ENCODE results near the gene TMEM187. TPM values are rescaled to one million over a fixed set of nuclear protein-coding genes. Genes with fewer than 3 reads are reported as not detected.

TMEM187 gene
- total RNA-seq, 1 donor = 5.2 TPM

DNA sequence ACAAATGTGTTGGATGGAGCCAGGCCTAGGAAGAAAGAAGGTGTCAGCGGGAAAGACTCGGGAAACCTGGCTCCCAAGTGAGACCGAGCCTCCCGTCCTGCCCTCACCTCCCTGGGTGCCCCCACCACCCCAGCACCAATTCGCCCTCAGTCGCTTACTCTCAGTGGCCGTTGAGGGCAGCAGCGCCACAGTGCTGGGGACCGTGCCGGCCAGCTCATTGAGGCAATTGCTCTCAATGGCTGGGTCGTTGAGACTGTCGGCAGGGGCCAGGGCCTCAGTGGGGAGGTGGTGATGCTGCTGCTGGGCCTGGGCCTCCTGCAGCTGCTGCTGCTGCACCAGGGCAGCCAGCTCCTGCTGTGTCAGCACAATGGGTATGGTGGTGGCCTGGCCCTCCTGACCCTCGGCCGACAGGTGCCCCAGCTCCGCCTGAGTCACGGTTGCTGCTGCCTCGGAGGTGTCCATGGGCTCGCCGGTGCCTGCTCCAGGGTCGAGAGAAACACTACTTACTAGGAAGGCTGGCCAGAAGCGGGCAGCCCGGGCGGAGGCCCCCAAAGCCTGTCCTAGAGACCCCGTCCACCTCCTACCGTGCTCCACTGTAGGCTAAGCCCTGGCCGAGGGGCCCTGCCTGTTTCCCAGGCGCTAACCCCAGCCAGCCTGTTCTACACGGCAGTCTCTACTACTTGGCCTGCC, 20.7 kb upstream of the TMEM187 start:
- no peak for TF ChIP-seq CTCF (IDR thresholded peaks at IDR 0.05; ENCODE audit: insufficient read depth, low read depth, low read length)
- DNase-seq (ENCODE audit: low read depth) = no peak
- H3K4me3 ChIP-seq (ENCODE audit: low read depth, low read length) = no peak overlapping the region

- TF ChIP-seq CTCF (IDR thresholded peaks at IDR 0.05; ENCODE audit: insufficient read depth, low read depth, low read length) = no peak
- no peak for DNase-seq (ENCODE audit: low read depth)
- H3K4me3 ChIP-seq (ENCODE audit: low read depth, low read length) = no peak overlapping the region
Measured at GRCh38 chrX:153952373-153953026, 20.1 kb upstream of the TMEM187 start.

DNA sequence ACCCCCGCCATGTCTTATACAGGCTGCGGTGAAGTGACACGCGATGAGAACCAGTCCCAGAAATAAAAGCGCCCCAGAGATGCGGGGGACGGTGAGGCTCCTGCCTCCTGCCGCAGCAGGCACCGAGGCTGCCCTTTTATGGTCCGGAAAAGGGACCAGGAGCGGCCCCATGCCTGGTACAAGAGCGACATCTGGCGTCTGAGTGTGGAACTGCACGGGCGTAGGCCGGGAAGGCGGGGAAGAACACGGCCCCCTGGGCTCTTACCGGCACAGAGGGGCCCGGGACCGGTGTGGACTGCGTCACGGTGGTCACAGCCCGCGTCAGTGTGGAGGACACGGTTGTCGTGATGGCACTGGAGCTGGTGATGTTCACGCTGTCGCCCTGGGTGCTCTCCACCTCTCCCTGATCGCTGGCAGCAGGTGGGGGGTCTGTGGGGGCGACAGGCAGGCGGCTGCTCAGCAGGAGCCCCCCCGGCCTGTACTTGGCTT, 19.2 kb upstream of the TMEM187 start:
- no peak overlapping the region for H3K4me3 ChIP-seq (ENCODE audit: low read depth, low read length)
- TF ChIP-seq CTCF (IDR thresholded peaks at IDR 0.05; ENCODE audit: insufficient read depth, low read depth, low read length) = peak; percentile 88
- DNase-seq (ENCODE audit: low read depth) = peak; percentile 57

- no peak for TF ChIP-seq CTCF (IDR thresholded peaks at IDR 0.05; ENCODE audit: insufficient read depth, low read depth, low read length)
- no peak for DNase-seq (ENCODE audit: low read depth)
Measured at GRCh38 chrX:153953892-153954557, 18.5 kb upstream of the TMEM187 start.

GRCh38 chrX:153954558-153955227, 17.9 kb upstream of the TMEM187 start:
- no peak for TF ChIP-seq CTCF (IDR thresholded peaks at IDR 0.05; ENCODE audit: insufficient read depth, low read depth, low read length)
- DNase-seq (ENCODE audit: low read depth) = no peak
- H3K4me3 ChIP-seq (ENCODE audit: low read depth, low read length) = no peak overlapping the region

More at GRCh38 chrX:153953892-153954557, 18.5 kb upstream of the TMEM187 start:
- no peak overlapping the region for H3K4me3 ChIP-seq (ENCODE audit: low read depth, low read length)

- no peak for DNase-seq (ENCODE audit: low read depth)
- H3K4me3 ChIP-seq (ENCODE audit: low read depth, low read length) = no peak overlapping the region
- TF ChIP-seq CTCF (IDR thresholded peaks at IDR 0.05; ENCODE audit: insufficient read depth, low read depth, low read length) = no peak
Measured at GRCh38 chrX:153955228-153955732, 17.3 kb upstream of the TMEM187 start.
